Gastrocnemius medialis (tissue), 4 donors: ENCODE measurements around the gene MEPE. TPM values are rescaled to one million over a fixed set of nuclear protein-coding genes. Genes with fewer than 3 reads are reported as not detected.

Experiments used
- ATAC-seq, 2 donors: fragments of 150-250 bp; one replicate each; pipeline ENCODE4 v1.9.1; 2016
- DNase-seq, 2 donors: peaks; one replicate each; pipeline ENCODE4 v3.0.0-alpha.2; 2019
- H3K27ac ChIP-seq, 4 donors: fragments of 200-600 bp; sonication (generic); 1 replicate in 1 of 4; 2 replicates in 3 of 4; pipeline ENCODE4 v1.5.1; 2016 to 2018; ENCODE audit warnings: mild to moderate bottlenecking in 2 of 4, moderate library complexity in 1 of 4
- H3K27me3 ChIP-seq, 3 donors: fragments of 200-600 bp; sonication (generic) in 2 of 3; 1 replicate in 1 of 3; 2 replicates in 2 of 3; pipeline versions ENCODE4 v1.5.1 to v1.6.0; 2016 to 2019; ENCODE audit warnings: mild to moderate bottlenecking in 1 of 3, moderate library complexity in 1 of 3
- H3K36me3 ChIP-seq, 2 donors: fragments of 200-600 bp; sonication (generic) in 1 of 2; one replicate each; pipeline ENCODE4 v1.5.1; 2017 to 2018
- H3K4me1 ChIP-seq, 2 donors: fragments of 200-600 bp; sonication (generic) in 1 of 2; one replicate each; pipeline ENCODE4 v1.5.1; 2016 to 2017; ENCODE audit warnings: mild to moderate bottlenecking in 2 of 2
- H3K4me3 ChIP-seq, 4 donors: fragments of 200-600 bp; sonication (generic) in 3 of 4; 1 replicate in 1 of 4; 2 replicates in 3 of 4; pipeline ENCODE4 v1.5.1; 2016 to 2019; ENCODE audit warnings: mild to moderate bottlenecking in 2 of 4
- H3K9me3 ChIP-seq, 3 donors: fragments of 200-600 bp; sonication (generic) in 2 of 3; 1 replicate in 1 of 3; 2 replicates in 2 of 3; pipeline ENCODE4 v1.5.1; 2016 to 2019
- CTCF ChIP-seq, 5 experiments: fragments of 450-650 bp in 3 of 5; fragments of 200-600 bp in 2 of 5; sonication (generic) in 2 of 5; IDR thresholded peaks in 4 of 5; conservative IDR thresholded peaks in 1 of 5; 1 replicate in 4 of 5; 2 replicates in 1 of 5; pipeline ENCODE4 v1.5.1; 2016 to 2019; ENCODE audit warnings: antibody characterized with exemption in 5 of 5, mild to moderate bottlenecking in 3 of 5, moderate library complexity in 3 of 5
- POLR2A ChIP-seq, 2 donors: fragments of 450-650 bp; IDR thresholded peaks; one replicate each; pipeline ENCODE4 v1.6.1; 2017; ENCODE audit warnings: antibody characterized with exemption in 2 of 2, mild to moderate bottlenecking in 2 of 2, moderate library complexity in 2 of 2
- in situ Hi-C, 4 donors: fragments of 200-750 bp; cut with MboI; loops; one replicate each; pipeline versions ENCODE4 v1.15.0 to v1.8.0; 2017; ENCODE audit warnings: low sequenced_read_pairs in 4 of 4
- intact Hi-C: fragments of 100-400 bp; cut with DNase I; formaldehyde crosslinking; loops from one replicate; pipeline ENCODE4 v1.15.1; 2023; ENCODE audit warnings: low total_unique reads
- total RNA-seq, 4 donors: library from RNA; depleted of rRNA; stranded (reverse); fragments of >200 nt; gene quantifications; one replicate each; pipeline versions ENCODE4 v1.1.0 to v1.2.3, GENCODE V29; 2016

MEPE gene
- total RNA-seq, 4 donors from 2014 or later: not detected

- DNase-seq: no peak
- Histone ChIP-seq H3K27me3 (no peaks in the 10 kb centered on the region), H3K36me3 (no peaks in the 10 kb centered on the region), H3K4me1 (peaks cover 0 to 2% of the 10 kb centered on the region in 2 donors), H3K4me3 (no peak overlapping the region), H3K27ac (no peak overlapping the region), H3K9me3 (no peaks in the 10 kb centered on the region)
- in situ Hi-C loops (loop anchor here in 1 of 4 donors (25.0 kb wide), 1 partner anchor 644 kb away; the partner anchor contains the start of gene PYURF), intact Hi-C loops (no loop called here)
- ATAC-seq: no peak
- TF ChIP-seq CTCF (IDR thresholded peaks at IDR 0.05 in 4 of 5, conservative IDR thresholded peaks at IDR 0.05 in 1 of 5) (no peak), POLR2A (IDR thresholded peaks at IDR 0.05) (no peak)
Observed at GRCh38 chr4:87868522-87868921, 35.8 kb downstream of the MEPE start.

DNA sequence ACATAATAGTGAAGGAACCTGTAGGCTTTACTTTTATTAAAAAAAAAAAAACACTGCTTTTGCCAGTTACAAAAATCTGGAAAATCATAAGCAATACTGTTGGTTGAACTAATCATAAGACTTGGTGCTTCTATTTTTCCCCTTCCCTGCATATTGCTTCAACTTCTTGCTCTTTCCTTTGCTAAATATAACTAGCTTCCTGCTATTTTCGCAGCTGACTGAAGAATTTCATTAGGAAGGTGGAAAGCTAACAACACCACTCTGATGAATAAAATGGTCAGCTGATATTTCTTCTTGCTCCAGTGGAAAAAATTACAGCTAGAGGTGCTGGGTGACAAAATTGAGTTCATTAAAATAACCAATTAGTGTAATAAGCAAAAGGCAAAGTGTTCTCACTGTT, 39.3 kb downstream of the MEPE start:
- Histone ChIP-seq H3K36me3 (no peaks in the 10 kb centered on the region), H3K27me3 (no peaks in the 10 kb centered on the region), H3K27ac (no peak overlapping the region), H3K4me1 (no peaks in the 10 kb centered on the region), H3K9me3 (no peaks in the 10 kb centered on the region), H3K4me3 (no peak overlapping the region)
- ATAC-seq (no peak), DNase-seq (no peak)
- in situ Hi-C loops (loop anchor here in 1 of 4 donors (25.0 kb wide), 1 partner anchor 640 kb away; the partner anchor contains the start of gene PYURF), intact Hi-C loops (no loop called here)
- TF ChIP-seq CTCF (IDR thresholded peaks at IDR 0.05 in 4 of 5, conservative IDR thresholded peaks at IDR 0.05 in 1 of 5) (no peak), POLR2A (IDR thresholded peaks at IDR 0.05) (no peak)

GRCh38 chr4:87875191-87875590, 42.4 kb downstream of the MEPE start:
- ATAC-seq (no peak), DNase-seq (no peak)
- H3K9me3 ChIP-seq: no peaks in the 10 kb centered on the region
- no peaks in the 10 kb centered on the region for H3K4me1 ChIP-seq
- TF ChIP-seq CTCF (IDR thresholded peaks at IDR 0.05 in 4 of 5, conservative IDR thresholded peaks at IDR 0.05 in 1 of 5): no peak
- intact Hi-C loops (no loop called here), in situ Hi-C loops (no loop called here)
- no peaks in the 10 kb centered on the region for H3K27me3 ChIP-seq
- H3K4me3 ChIP-seq: no peak overlapping the region
- H3K27ac ChIP-seq: no peak overlapping the region
- H3K36me3 ChIP-seq: no peaks in the 10 kb centered on the region

- DNase-seq (no peak), ATAC-seq (no peak)
- H3K36me3 ChIP-seq: no peaks in the 10 kb centered on the region
- no peaks in the 10 kb centered on the region for H3K27me3 ChIP-seq
- H3K9me3 ChIP-seq: no peaks in the 10 kb centered on the region
- intact Hi-C loops (no loop called here), in situ Hi-C loops (no loop called here)
- H3K27ac ChIP-seq: no peak overlapping the region
- H3K4me3 ChIP-seq: no peak overlapping the region
- TF ChIP-seq POLR2A (IDR thresholded peaks at IDR 0.05): no peak
- no peak for TF ChIP-seq CTCF (IDR thresholded peaks at IDR 0.05 in 4 of 5, conservative IDR thresholded peaks at IDR 0.05 in 1 of 5)
- H3K4me1 ChIP-seq: no peaks in the 10 kb centered on the region
Observed at GRCh38 chr4:87880106-87880505, 47.3 kb downstream of the MEPE start.

- intact Hi-C loops: no loop called here
- Histone ChIP-seq H3K4me1 (no peaks in the 10 kb centered on the region), H3K36me3 (no peaks in the 10 kb centered on the region), H3K4me3 (no peak overlapping the region), H3K27me3 (no peaks in the 10 kb centered on the region), H3K27ac (no peak overlapping the region), H3K9me3 (no peaks in the 10 kb centered on the region)
- no peak for DNase-seq
- in situ Hi-C loops: no loop called here
- no peak for TF ChIP-seq POLR2A (IDR thresholded peaks at IDR 0.05)
- TF ChIP-seq CTCF (IDR thresholded peaks at IDR 0.05 in 4 of 5, conservative IDR thresholded peaks at IDR 0.05 in 1 of 5): no peak
- ATAC-seq: no peak
Observed at GRCh38 chr4:87881115-87881514, 48.3 kb downstream of the MEPE start.
